HCEC 1CT (cell line): ENCODE results near the gene TTYH2.
"Not testable (repeated sequence)": the region's sequence is repeated elsewhere in the genome, so short reads cannot be mapped to it uniquely, and the experiment has no call there.

Experiments used
- DNase-seq: peaks from one replicate; pipeline ENCODE4 v3.0.0-alpha.2; 2017

Gene TTYH2

GRCh38 chr17:74268558-74268957 is 55.2 kb downstream of the TTYH2 start:
- no peak for DNase-seq

- DNase-seq: no peak
These were observed 57.0 kb downstream of the TTYH2 start for GRCh38 chr17:74270333-74270732.

- no peak for DNase-seq
These were observed 57.9 kb downstream of the TTYH2 start for GRCh38 chr17:74271281-74271680.

- no peak for DNase-seq
These were observed 58.7 kb downstream of the TTYH2 start for GRCh38 chr17:74271901-74272561.

GRCh38 chr17:74272731-74273201 is 59.4 kb downstream of the TTYH2 start:
- no peak for DNase-seq

GRCh38 chr17:74274060-74274708 is 60.8 kb downstream of the TTYH2 start, which contains the start of gene DNAI2:
DNAI2 (plus strand) TSS chr17:74274234; CDS start chr17:74281818, 7,584 bp downstream.
- DNase-seq: no peak

- no peak for DNase-seq
These were observed 61.5 kb downstream of the TTYH2 start for GRCh38 chr17:74274709-74275340.

- DNase-seq: no peak
These were observed 62.7 kb downstream of the TTYH2 start for GRCh38 chr17:74276051-74276476.

GRCh38 chr17:74276541-74277009 is 63.2 kb downstream of the TTYH2 start:
- DNase-seq: no peak

- DNase-seq: no peak
These were observed 64.6 kb downstream of the TTYH2 start for GRCh38 chr17:74277935-74278334.

GRCh38 chr17:74279617-74280016 is 66.2 kb downstream of the TTYH2 start:
- not testable (repeated sequence) for DNase-seq

GRCh38 chr17:74280093-74280513 is 66.7 kb downstream of the TTYH2 start:
- DNase-seq: no peak

- DNase-seq: no peak
These were observed 68.4 kb downstream of the TTYH2 start for GRCh38 chr17:74281799-74282198.

- not testable (repeated sequence) for DNase-seq
These were observed 68.9 kb downstream of the TTYH2 start for GRCh38 chr17:74282274-74282586.

- DNase-seq: no peak
These were observed 69.4 kb downstream of the TTYH2 start for GRCh38 chr17:74282587-74283370.

GRCh38 chr17:74283371-74283673 is 70.0 kb downstream of the TTYH2 start:
- no peak for DNase-seq

GRCh38 chr17:74287031-74287602 is 73.7 kb downstream of the TTYH2 start:
- no peak for DNase-seq

GRCh38 chr17:74288785-74289184 is 75.4 kb downstream of the TTYH2 start:
- DNase-seq: no peak

- no peak for DNase-seq
These were observed 76.3 kb downstream of the TTYH2 start for GRCh38 chr17:74289688-74290087.

GRCh38 chr17:74290340-74290739 is 77.0 kb downstream of the TTYH2 start:
- no peak for DNase-seq

GRCh38 chr17:74292495-74292894 is 79.1 kb downstream of the TTYH2 start:
- DNase-seq: no peak

GRCh38 chr17:74295625-74296547 is 82.5 kb downstream of the TTYH2 start:
- no peak for DNase-seq
